Fibroblast of lung (primary cell): Measurements from ENCODE around the gene BTG4. TPM values are rescaled to one million over a fixed set of nuclear protein-coding genes. Genes with fewer than 3 reads are reported as not detected.
A peak's percentile ranks its signal among the peaks of the same experiment; 100 is the strongest.

Experiments used
- DNase-seq, 2 donors: peaks; one replicate each; pipeline versions ENCODE4 v3.0.0 to v3.0.0-alpha.2; 2010; ENCODE audit warnings: low read depth in 2 of 2
- H2AFZ ChIP-seq: 2 replicates; pipeline ENCODE4 v1.5.1; 2012; ENCODE audit warnings: low read length, control low read depth, inconsistent platforms
- H3K27ac ChIP-seq: 2 replicates; pipeline ENCODE4 v1.5.1; 2011; ENCODE audit warnings: low read length, control low read depth; ENCODE audit not compliant: insufficient read depth
- H3K27me3 ChIP-seq: 2 replicates; pipeline ENCODE4 v1.5.1; 2011; ENCODE audit warnings: mild to moderate bottlenecking, low read length; ENCODE audit not compliant: control insufficient read depth, insufficient read depth
- H3K36me3 ChIP-seq: 2 replicates; pipeline ENCODE4 v1.5.1; 2011; ENCODE audit warnings: low read length; ENCODE audit not compliant: control insufficient read depth, insufficient read depth
- H3K4me1 ChIP-seq: 2 replicates; pipeline ENCODE4 v1.5.1; 2011; ENCODE audit warnings: low read length; ENCODE audit not compliant: control insufficient read depth, insufficient read depth; ENCODE audit errors: extremely low read depth
- H3K4me2 ChIP-seq: 2 replicates; pipeline ENCODE4 v1.5.1; 2011; ENCODE audit warnings: low read length, control low read depth; ENCODE audit not compliant: insufficient read depth; ENCODE audit errors: extremely low read depth
- H3K4me3 ChIP-seq, 4 experiments: fragments of 200-600 bp in 1 of 4; sonication (generic) in 1 of 4; replicated peaks in 1 of 4; 2 replicates each; pipeline ENCODE4 v1.5.1; 2011 to 2016; ENCODE audit warnings: low read length in 4 of 4, low read depth in 3 of 4, mild to moderate bottlenecking in 3 of 4, control low read depth in 2 of 4, inconsistent platforms in 1 of 4, mixed read lengths in 1 of 4; ENCODE audit not compliant: insufficient read depth in 1 of 4; ENCODE audit errors: control extremely low read depth in 1 of 4
- H3K79me2 ChIP-seq: 2 replicates; pipeline ENCODE4 v1.5.1; 2012; ENCODE audit warnings: mild to moderate bottlenecking, low read length, inconsistent platforms; ENCODE audit not compliant: control insufficient read depth, insufficient read depth
- H3K9ac ChIP-seq: 2 replicates; pipeline ENCODE4 v1.5.1; 2011; ENCODE audit warnings: mild to moderate bottlenecking, low read length, control low read depth; ENCODE audit not compliant: insufficient read depth
- H3K9me3 ChIP-seq: 2 replicates; pipeline ENCODE4 v1.5.1; 2012; ENCODE audit warnings: low read depth, low read length; ENCODE audit not compliant: control insufficient read depth, insufficient read depth
- H4K20me1 ChIP-seq: 2 replicates; pipeline ENCODE4 v1.5.1; 2011; ENCODE audit warnings: low read length; ENCODE audit not compliant: control insufficient read depth, insufficient read depth; ENCODE audit errors: extremely low read depth
- CTCF ChIP-seq, 2 donors: IDR thresholded peaks in 1 of 2; conservative IDR thresholded peaks in 1 of 2; 1 replicate in 1 of 2; 2 replicates in 1 of 2; pipeline ENCODE4 v1.5.1; 2011 to 2012; ENCODE audit warnings: low read length in 2 of 2, control low read depth in 1 of 2, inconsistent platforms in 1 of 2, low read depth in 1 of 2, mild to moderate bottlenecking in 1 of 2
- EZH2 ChIP-seq: IDR thresholded peaks from 2 replicates; pipeline ENCODE4 v1.5.1; 2012; ENCODE audit warnings: low read length, control low read depth, mild to moderate bottlenecking; ENCODE audit errors: missing control alignments
- polyA plus RNA-seq, 2 donors: library from polyadenylated mRNA; depleted of rRNA in 1 of 2; stranded (reverse) in 1 of 2; unstranded in 1 of 2; fragments of >200 nt; gene quantifications; 2 replicates each; pipeline ENCODE4 v1.2.1, GENCODE V29; 2011 to 2012; ENCODE audit warnings: missing spikeins in 1 of 2
- total RNA-seq: library from RNA; depleted of rRNA; stranded (reverse); fragments of >200 nt; gene quantifications from 2 replicates; pipeline ENCODE4 v1.2.1, GENCODE V29; 2014

BTG4 gene
- total and polyA plus RNA-seq, 2 donors (not counting 1 experiment from before 2014, with no cell fraction given): 0.08 to 0.33 TPM

- no peak for TF ChIP-seq EZH2
- TF ChIP-seq CTCF (conservative IDR thresholded peaks at IDR 0.05 in 1 of 2, IDR thresholded peaks at IDR 0.05 in 1 of 2; ENCODE audit: low read depth in 1 of 2, low read length in 2 of 2): no peak
- Histone ChIP-seq H3K4me2 (no peak overlapping the region), H3K4me1 (no peaks in the 10 kb centered on the region), H3K9me3 (no peaks in the 10 kb centered on the region), H3K4me3 (no peak overlapping the region), H3K36me3 (no peaks in the 10 kb centered on the region), H2AFZ (no peak overlapping the region), H3K9ac (no peak overlapping the region), H3K79me2 (no peaks in the 10 kb centered on the region), H4K20me1 (no peaks in the 10 kb centered on the region), H3K27ac (no peak overlapping the region), H3K27me3 (no peaks in the 10 kb centered on the region)
- DNase-seq: no peak
Observed at GRCh38 chr11:111477898-111478297, 34.3 kb downstream of the BTG4 start.

- Histone ChIP-seq H3K9me3 (no peaks in the 10 kb centered on the region), H3K27me3 (no peaks in the 10 kb centered on the region), H2AFZ (no peak overlapping the region), H3K4me3 (no peak overlapping the region), H3K4me2 (no peak overlapping the region), H3K4me1 (no peaks in the 10 kb centered on the region), H3K36me3 (no peaks in the 10 kb centered on the region), H3K27ac (no peak overlapping the region), H3K79me2 (no peaks in the 10 kb centered on the region), H4K20me1 (no peaks in the 10 kb centered on the region), H3K9ac (no peak overlapping the region)
- peak in 1 of 2 donors; percentile 17 for DNase-seq
- TF ChIP-seq CTCF (conservative IDR thresholded peaks at IDR 0.05 in 1 of 2, IDR thresholded peaks at IDR 0.05 in 1 of 2; ENCODE audit: low read depth in 1 of 2, low read length in 2 of 2) (no peak), EZH2 (no peak)
Observed at GRCh38 chr11:111476956-111477355, 35.2 kb downstream of the BTG4 start.

- Histone ChIP-seq H2AFZ (no peak overlapping the region), H3K9me3 (no peaks in the 10 kb centered on the region), H3K4me2 (no peak overlapping the region), H3K9ac (no peak overlapping the region), H3K4me3 (no peak overlapping the region), H3K27me3 (no peaks in the 10 kb centered on the region), H4K20me1 (no peaks in the 10 kb centered on the region), H3K4me1 (no peaks in the 10 kb centered on the region), H3K27ac (no peak overlapping the region), H3K36me3 (no peaks in the 10 kb centered on the region), H3K79me2 (no peaks in the 10 kb centered on the region)
- peak in 1 of 2 donors; percentile 30 for DNase-seq
- TF ChIP-seq EZH2 (no peak), CTCF (conservative IDR thresholded peaks at IDR 0.05 in 1 of 2, IDR thresholded peaks at IDR 0.05 in 1 of 2; ENCODE audit: low read depth in 1 of 2, low read length in 2 of 2) (no peak)
Observed at GRCh38 chr11:111476366-111476765, 35.8 kb downstream of the BTG4 start.
